Gastrocnemius medialis (tissue), 4 donors: ENCODE results near the gene TTC39A.

Source experiments
- CTCF ChIP-seq, 5 experiments: fragments of 450-650 bp in 3 of 5; fragments of 200-600 bp in 2 of 5; sonication (generic) in 2 of 5; IDR thresholded peaks in 4 of 5; conservative IDR thresholded peaks in 1 of 5; 1 replicate in 4 of 5; 2 replicates in 1 of 5; pipeline ENCODE4 v1.5.1; 2016 to 2019; ENCODE audit warnings: antibody characterized with exemption in 5 of 5, mild to moderate bottlenecking in 3 of 5, moderate library complexity in 3 of 5
- POLR2A ChIP-seq, 2 donors: fragments of 450-650 bp; IDR thresholded peaks; one replicate each; pipeline ENCODE4 v1.6.1; 2017; ENCODE audit warnings: antibody characterized with exemption in 2 of 2, mild to moderate bottlenecking in 2 of 2, moderate library complexity in 2 of 2

GRCh38 chr1:51314974-51315373 is 15.4 kb downstream of the TTC39A start:
- TF ChIP-seq CTCF (IDR thresholded peaks at IDR 0.05 in 4 of 5, conservative IDR thresholded peaks at IDR 0.05 in 1 of 5) (no peak), POLR2A (IDR thresholded peaks at IDR 0.05) (no peak)
